Liver (tissue), 3 donors: ENCODE measurements around the gene KHDRBS2.

ENCODE experiments used
- ATF3 ChIP-seq: IDR thresholded peaks from 2 replicates; pipeline ENCODE4 v1.6.1; 2016; ENCODE audit warnings: antibody characterized with exemption
- CTCF ChIP-seq: fragments of 150-350 bp; IDR thresholded peaks from 2 replicates; pipeline ENCODE4 v1.5.1; 2017; ENCODE audit warnings: improper control_type of control experiment, low read depth, low read length; ENCODE audit not compliant: missing input control
- EGR1 ChIP-seq, 2 donors: IDR thresholded peaks; 2 replicates each; pipeline ENCODE4 v1.6.1; 2016 to 2018; ENCODE audit warnings: antibody characterized with exemption in 2 of 2, low read depth in 2 of 2
- FOXA1 ChIP-seq: IDR thresholded peaks from 2 replicates; pipeline ENCODE4 v1.6.1; 2016; ENCODE audit warnings: antibody characterized with exemption
- GABPA ChIP-seq, 2 donors: IDR thresholded peaks in 1 of 2; conservative IDR thresholded peaks in 1 of 2; 2 replicates each; pipeline ENCODE4 v1.6.1; 2016; ENCODE audit warnings: antibody characterized with exemption in 2 of 2, mild to moderate bottlenecking in 1 of 2, moderate library complexity in 1 of 2
- HNF4A ChIP-seq, 2 donors: conservative IDR thresholded peaks; 2 replicates each; pipeline ENCODE4 v1.6.1; 2016; ENCODE audit warnings: antibody characterized with exemption in 2 of 2, mild to moderate bottlenecking in 2 of 2
- MAX ChIP-seq: IDR thresholded peaks from 2 replicates; pipeline ENCODE4 v1.6.1; 2016; ENCODE audit warnings: antibody characterized with exemption
- NR2F2 ChIP-seq: IDR thresholded peaks from 2 replicates; pipeline ENCODE4 v1.6.1; 2016; ENCODE audit warnings: antibody characterized with exemption
- REST ChIP-seq: IDR thresholded peaks from 2 replicates; pipeline ENCODE4 v1.6.1; 2016; ENCODE audit warnings: antibody characterized with exemption, mild to moderate bottlenecking
- TAF1 ChIP-seq: conservative IDR thresholded peaks from 2 replicates; pipeline ENCODE4 v1.6.1; 2016; ENCODE audit warnings: antibody characterized with exemption, mild to moderate bottlenecking
- YY1 ChIP-seq: IDR thresholded peaks from 2 replicates; pipeline ENCODE4 v1.6.1; 2016; ENCODE audit warnings: antibody characterized with exemption, mild to moderate bottlenecking
- donor health status: healthy.
- donor health status: healthy.

GRCh38 chr6:62298745-62299392, 12.8 kb upstream of the KHDRBS2 start:
- no peak for TF ChIP-seq CTCF
- no peak for TF ChIP-seq TAF1
- TF ChIP-seq YY1 = no peak
- TF ChIP-seq EGR1 (IDR thresholded peaks at IDR 0.05; ENCODE audit: low read depth in 2 of 2) = no peak
- TF ChIP-seq MAX = no peak
- TF ChIP-seq REST = no peak
- no peak for TF ChIP-seq ATF3
- no peak for TF ChIP-seq FOXA1
- TF ChIP-seq HNF4A (conservative IDR thresholded peaks at IDR 0.05) = no peak
- TF ChIP-seq GABPA (IDR thresholded peaks at IDR 0.05 in 1 of 2, conservative IDR thresholded peaks at IDR 0.05 in 1 of 2) = no peak
- no peak for TF ChIP-seq NR2F2
